ENCODE results near the gene MCF2L.

Gene MCF2L

DNA sequence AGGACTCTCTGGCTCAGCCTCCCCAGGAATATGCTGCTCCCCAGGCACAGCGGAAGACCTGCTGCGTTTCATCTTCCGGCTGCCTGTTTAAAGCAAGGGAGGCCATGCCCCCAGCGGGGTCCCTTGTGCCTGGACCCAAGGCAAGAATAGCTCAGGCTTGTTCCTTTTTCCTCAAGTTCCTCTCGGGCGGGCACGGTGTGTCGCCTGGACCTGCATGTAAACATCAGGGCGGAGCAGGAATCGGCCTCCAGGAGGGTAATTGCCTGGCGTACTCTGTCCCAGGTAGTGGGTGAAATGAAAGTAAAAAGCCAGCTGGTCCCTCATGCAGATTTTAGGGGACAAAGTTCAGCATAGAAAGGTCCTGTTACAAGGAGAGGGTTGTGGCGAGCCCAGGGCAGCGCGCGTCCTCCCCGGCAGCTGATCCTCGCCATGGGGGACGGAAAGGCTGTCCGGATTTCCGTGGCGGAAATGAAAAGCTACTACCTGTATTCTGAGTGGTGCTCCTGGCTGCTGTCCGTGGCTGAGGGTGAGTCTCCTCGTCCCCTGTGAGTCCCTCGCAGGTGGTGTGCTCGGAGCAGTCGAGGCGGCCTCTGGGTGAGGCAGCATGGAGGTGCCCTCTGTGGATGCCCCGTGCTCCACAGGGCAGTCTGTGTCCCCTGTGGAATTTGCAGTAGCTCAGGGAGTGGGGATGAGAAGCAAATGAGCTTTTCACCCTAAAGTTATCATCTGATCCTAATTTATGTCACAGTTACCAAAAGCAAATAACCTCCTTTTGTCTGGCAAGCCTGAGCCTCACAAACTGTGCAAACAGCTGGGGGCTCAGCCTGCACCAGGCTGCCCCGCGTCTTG is 16.2 kb downstream of the MCF2L start:
- Mint-ChIP-seq H3K27me3 (peaks cover 3% of the 10 kb centered on the region), H3K27ac (no peak overlapping the region)

DNA sequence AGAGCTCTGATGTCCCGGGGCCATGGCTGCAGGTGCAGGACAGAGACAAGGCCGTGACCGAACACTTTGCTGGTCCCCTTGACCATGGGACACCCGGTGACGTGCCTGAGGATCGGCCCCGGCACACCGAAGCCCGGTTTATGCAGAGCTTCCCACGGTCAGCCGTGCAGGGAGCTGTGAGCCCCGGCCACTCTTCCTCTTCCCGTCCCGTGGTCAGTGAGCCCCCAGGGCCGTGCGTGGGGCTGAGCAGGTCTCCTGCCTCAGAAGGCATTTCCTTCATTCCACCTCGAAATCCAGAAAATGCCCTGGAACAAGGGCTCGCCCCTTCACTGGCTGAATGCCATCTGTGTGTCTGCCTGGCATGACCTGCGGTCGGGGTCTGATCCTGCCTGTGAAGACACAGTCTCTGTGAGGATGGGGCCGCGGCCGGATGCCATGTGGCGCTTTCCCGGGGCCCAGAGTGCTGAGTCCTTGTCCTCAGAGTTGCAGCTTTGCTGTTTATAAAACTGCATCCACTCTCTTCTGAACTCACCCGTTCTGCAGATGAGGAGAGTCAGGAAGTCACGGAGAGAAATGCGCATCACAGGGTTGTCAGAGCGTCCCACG is 16.9 kb downstream of the MCF2L start:
- Mint-ChIP-seq H3K27ac (no peak overlapping the region), H3K9me3 (peaks cover 2% of the 10 kb centered on the region), H3K27me3 (peaks cover 3% of the 10 kb centered on the region), H3K4me1 (no peaks in the 10 kb centered on the region), H3K4me3 (no peak overlapping the region), H3K36me3 (peaks cover 2% of the 10 kb centered on the region)
- ATAC-seq (ENCODE audit: low read depth) (no peak), DNase-seq (ENCODE audit: low spot score in 2 of 2) (no peak)

More for the DNA sequence above, 16.2 kb downstream of the MCF2L start:
- DNase-seq (ENCODE audit: low spot score in 2 of 2) (no peak), ATAC-seq (ENCODE audit: low read depth) (no peak)
- no peaks in the 10 kb centered on the region for H3K4me1 Mint-ChIP-seq
- peaks cover 2% of the 10 kb centered on the region for H3K36me3 Mint-ChIP-seq
- H3K4me3 Mint-ChIP-seq, result no peak overlapping the region
- H3K9me3 Mint-ChIP-seq, result peaks cover 2% of the 10 kb centered on the region

DNA sequence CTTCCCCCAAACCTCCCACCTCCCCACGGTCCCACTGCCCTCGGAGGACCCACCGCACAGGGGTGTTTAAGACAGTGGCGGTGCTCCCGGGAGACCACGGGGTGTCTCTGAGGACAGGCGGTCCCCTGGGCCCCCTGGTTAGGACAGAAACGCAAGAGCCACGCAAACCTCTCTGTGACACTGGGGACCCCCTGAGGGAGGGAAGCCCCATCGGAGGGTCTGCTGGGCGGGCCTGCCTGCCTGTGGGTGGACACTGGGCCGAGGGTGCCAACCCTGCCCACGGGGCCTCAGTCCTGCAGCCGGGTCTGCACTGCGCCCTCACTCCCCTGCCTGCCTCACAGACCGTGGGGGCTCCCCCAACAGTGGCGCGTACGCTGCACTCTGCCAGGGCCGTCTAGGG is 17.5 kb downstream of the MCF2L start:
- H3K4me1 Mint-ChIP-seq, result no peaks in the 10 kb centered on the region
- peaks cover 2% of the 10 kb centered on the region for H3K9me3 Mint-ChIP-seq
- DNase-seq (ENCODE audit: low spot score in 2 of 2) (no peak), ATAC-seq (ENCODE audit: low read depth) (no peak)
- no peaks in the 10 kb centered on the region for H3K27me3 Mint-ChIP-seq
- H3K27ac Mint-ChIP-seq, result no peak overlapping the region
- H3K36me3 Mint-ChIP-seq, result peaks cover 2% of the 10 kb centered on the region
- H3K4me3 Mint-ChIP-seq, result no peak overlapping the region

DNA sequence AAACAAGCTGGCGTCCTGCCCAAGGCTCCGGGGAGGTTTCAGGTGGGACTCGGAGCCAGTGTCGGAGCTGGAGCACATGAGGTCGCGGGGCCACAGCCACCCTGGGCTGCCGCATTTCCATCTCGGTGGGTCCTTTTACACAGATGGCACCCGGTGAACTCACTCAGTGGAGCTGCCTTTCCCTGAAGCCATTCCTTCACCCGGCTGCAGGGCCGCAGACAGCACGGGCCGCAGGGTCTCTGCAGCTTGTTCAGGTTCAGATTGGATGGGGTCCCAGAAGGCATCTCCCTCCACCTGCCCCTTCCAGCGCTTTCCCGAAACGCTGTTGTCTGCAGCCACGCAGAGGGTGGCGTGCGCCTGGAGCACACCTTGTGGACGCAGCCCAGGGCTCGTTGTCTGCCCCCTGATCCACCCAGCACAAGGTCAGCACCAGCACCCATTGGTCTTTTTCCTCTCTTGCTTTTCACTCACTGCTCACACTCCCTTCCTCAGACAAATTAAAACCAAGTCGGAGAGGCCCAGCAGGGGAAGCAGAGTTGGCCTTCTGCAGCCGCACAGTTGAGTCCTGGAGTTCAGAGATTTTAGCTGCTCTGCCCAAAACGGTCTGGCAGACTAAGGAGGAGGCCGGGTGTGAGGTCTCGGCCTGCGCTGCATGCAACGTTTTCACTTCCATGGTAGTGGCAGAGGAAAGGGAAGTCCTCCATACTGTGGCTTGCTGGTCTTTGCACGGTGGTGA is 18.1 kb downstream of the MCF2L start:
- Mint-ChIP-seq H3K4me1 (no peaks in the 10 kb centered on the region), H3K4me3 (no peak overlapping the region), H3K27ac (no peak overlapping the region), H3K9me3 (peaks cover 2% of the 10 kb centered on the region), H3K27me3 (no peaks in the 10 kb centered on the region), H3K36me3 (peaks cover 2% of the 10 kb centered on the region)
- ATAC-seq (ENCODE audit: low read depth) (no peak), DNase-seq (ENCODE audit: low spot score in 2 of 2) (no peak)

DNA sequence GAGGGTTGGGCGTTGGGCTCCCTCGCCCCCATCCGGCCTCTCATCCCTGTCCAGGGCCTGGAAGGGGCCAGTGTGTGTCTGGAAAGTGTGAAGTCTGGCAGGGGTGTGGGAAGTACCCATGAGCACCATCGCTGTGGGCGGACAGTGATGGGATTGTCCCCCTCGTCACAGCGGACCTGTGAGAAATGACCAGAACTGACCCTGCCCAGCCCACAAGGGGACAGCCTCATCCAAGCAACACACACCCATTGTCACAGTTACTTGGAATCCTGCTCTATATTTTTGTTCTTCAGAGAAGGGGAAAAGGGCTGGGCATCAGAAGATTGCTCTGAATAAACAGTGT is 18.6 kb downstream of the MCF2L start:
- Mint-ChIP-seq H3K36me3 (peaks cover 2% of the 10 kb centered on the region), H3K9me3 (peaks cover 2% of the 10 kb centered on the region), H3K27me3 (peaks cover 2% of the 10 kb centered on the region), H3K4me3 (no peak overlapping the region), H3K27ac (no peak overlapping the region), H3K4me1 (no peaks in the 10 kb centered on the region)
- DNase-seq (ENCODE audit: low spot score in 2 of 2) (no peak), ATAC-seq (ENCODE audit: low read depth) (no peak)

DNA sequence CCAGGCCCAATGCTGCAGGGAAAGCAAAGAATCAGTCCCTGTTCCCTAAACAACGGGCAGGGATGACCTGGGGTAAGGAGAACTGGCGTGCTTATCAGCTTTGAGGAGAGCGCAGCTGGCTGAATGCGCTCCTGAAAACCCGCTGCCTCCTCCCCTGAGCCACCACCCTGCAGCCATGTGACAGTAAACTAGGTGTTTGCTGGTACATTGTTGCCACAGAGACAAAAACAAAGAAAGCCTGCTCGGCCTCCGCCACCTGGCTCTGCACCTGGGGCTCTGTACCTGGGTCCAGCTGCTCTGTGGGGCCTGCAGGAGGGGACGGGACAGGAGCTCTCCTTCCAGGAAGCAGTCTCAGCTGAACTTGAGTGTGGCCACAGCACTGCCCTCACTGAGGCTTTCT is 21.8 kb downstream of the MCF2L start:
- peaks cover 2% of the 10 kb centered on the region for H3K9me3 Mint-ChIP-seq
- no peak for ATAC-seq (ENCODE audit: low read depth)

DNA sequence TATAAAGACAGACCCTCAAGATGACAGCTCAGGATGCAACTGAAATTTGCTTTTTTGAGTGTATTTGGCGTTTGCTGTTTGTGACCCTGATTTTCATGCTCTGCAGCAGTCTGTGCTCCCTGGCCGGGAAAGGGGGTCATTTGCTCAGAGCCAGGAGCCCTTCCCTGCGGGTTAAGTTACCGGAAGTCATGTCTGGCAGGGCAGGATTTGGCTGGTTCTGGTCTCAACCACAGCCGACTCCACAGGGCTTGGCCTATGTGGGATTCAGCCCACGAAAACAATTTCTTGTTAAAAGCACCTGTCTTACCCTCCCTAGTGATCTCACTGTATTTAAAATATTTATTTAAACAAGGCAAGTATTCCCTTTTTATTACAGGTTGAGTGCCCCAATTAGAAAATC is 22.6 kb downstream of the MCF2L start:
- Mint-ChIP-seq H3K9me3 (peaks cover 2% of the 10 kb centered on the region), H3K27ac (no peak overlapping the region), H3K36me3 (peaks cover 2% of the 10 kb centered on the region), H3K4me1 (no peaks in the 10 kb centered on the region), H3K4me3 (no peak overlapping the region), H3K27me3 (peaks cover 5% of the 10 kb centered on the region)
- DNase-seq (ENCODE audit: low spot score in 2 of 2) (no peak), ATAC-seq (ENCODE audit: low read depth) (no peak)

More for the DNA sequence above, 21.8 kb downstream of the MCF2L start:
- peaks cover 5% of the 10 kb centered on the region for H3K27me3 Mint-ChIP-seq
- peaks cover 2% of the 10 kb centered on the region for H3K36me3 Mint-ChIP-seq
- no peak overlapping the region for H3K27ac Mint-ChIP-seq
- DNase-seq (ENCODE audit: low spot score in 2 of 2), result no peak
- no peak overlapping the region for H3K4me3 Mint-ChIP-seq
- no peaks in the 10 kb centered on the region for H3K4me1 Mint-ChIP-seq

DNA sequence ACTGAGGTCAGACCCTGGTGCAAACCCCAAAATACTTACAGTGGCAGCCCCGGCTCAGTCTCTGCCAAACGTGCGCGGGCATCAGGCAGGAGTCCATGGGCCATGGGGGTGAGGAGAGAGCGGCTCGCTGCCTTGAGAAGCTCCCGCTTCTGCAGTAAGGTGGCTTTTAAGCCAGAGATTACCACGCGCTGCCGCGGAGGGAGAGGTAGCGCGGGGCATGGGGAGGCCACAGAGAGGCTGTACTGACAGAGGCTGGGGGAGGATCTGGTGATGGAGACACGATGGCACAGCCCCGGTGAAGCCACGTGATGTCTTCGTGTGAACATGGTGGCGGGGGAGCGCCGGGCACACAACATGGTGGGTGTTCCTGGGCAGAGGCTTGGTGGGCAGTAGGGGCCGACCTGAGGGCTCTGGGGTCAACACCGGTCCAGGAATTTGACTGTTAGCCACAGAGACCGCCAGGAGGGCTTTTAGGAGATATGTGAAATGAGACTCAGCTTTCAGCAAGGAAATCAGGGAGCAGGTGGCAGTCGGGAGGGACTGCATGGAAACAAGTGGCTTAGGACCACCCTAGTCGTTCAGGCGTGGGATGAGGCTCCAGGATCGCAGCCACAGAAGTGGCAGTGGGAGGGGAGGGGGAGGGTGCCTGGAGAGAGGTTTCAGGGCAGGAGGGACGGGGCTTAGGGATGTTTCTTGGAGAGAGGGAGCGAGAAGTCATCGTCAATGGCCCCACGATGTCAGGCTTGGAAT is 24.1 kb downstream of the MCF2L start:
- Mint-ChIP-seq H3K27me3 (peaks cover 5% of the 10 kb centered on the region), H3K36me3 (peaks cover 2% of the 10 kb centered on the region), H3K27ac (no peak overlapping the region), H3K9me3 (peaks cover 2% of the 10 kb centered on the region), H3K4me3 (no peak overlapping the region), H3K4me1 (no peaks in the 10 kb centered on the region)
- DNase-seq (ENCODE audit: low spot score in 2 of 2), result no peak
- no peak for ATAC-seq (ENCODE audit: low read depth)

DNA sequence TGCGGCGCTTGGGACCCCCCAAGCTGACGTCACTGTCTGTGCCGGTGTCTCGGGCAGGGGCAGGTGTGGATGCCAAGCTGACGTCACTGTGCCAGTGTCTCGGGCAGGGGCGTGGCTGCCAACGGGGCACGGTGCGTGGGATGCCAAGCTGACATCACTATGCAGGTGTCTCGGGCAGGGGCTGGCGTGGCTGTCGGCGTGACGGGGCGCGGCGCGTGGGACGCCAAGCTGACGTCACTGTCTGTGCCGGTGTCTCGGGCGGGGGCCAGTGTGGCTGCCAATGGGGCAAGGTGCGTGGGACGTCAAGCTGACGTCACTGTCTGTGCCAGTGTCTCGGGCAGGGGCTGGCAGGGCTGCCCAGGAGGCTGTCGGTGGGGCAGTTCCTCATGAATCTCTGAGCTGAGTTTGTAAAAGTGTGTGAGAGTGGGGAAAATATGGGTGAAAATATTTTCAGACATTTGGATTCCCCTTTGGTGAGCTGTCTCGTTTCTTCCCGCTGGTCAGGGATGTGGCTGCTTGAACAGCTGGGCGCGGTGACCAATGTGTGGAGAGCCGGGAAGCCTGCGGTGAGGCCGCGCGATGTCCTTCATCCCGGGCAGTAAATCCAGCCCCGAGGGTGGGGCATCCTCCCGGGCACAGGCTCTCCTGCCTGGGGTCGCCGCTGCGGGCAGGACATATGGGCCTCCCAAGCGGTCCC is 25.2 kb downstream of the MCF2L start:
- H3K27me3 Mint-ChIP-seq, result peaks cover 5% of the 10 kb centered on the region
- peaks cover 2% of the 10 kb centered on the region for H3K9me3 Mint-ChIP-seq
- no peak for ATAC-seq (ENCODE audit: low read depth)
- no peaks in the 10 kb centered on the region for H3K4me1 Mint-ChIP-seq
- peaks cover 2% of the 10 kb centered on the region for H3K36me3 Mint-ChIP-seq
- no peak for DNase-seq (ENCODE audit: low spot score in 2 of 2)
- no peak overlapping the region for H3K27ac Mint-ChIP-seq
- no peak overlapping the region for H3K4me3 Mint-ChIP-seq

DNA sequence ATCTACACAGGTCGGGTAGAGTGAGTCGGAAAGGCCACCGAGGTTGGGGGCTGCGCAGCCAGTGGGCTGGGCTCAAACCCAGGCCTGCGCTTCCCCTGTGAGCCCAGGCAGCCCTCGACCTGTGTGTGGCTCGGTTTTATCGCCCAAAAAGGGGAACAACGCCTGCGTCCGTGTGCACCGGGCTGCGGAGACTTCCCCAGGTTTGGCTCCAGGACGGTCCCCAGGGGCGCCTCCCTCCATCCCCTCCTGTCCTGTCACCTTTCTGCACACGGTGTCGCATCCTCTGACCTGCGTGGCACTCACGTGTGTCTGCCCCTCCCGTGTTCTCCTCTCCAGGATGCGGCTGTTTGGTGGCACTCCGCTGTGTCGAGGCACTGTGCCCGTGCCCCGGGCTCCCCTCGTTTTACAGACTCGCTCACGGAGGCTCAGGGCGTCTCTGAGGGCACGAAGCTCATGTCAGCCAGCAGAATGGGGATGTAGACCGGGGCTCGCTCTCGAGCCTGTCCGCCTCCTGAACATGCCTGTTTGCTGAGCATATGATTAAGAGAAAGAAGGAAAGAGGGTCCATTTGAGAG is 25.9 kb downstream of the MCF2L start:
- Mint-ChIP-seq H3K9me3 (no peaks in the 10 kb centered on the region), H3K27ac (no peak overlapping the region), H3K4me1 (no peaks in the 10 kb centered on the region), H3K27me3 (peaks cover 7% of the 10 kb centered on the region), H3K4me3 (no peak overlapping the region), H3K36me3 (no peaks in the 10 kb centered on the region)
- no peak for ATAC-seq (ENCODE audit: low read depth)
- no peak for DNase-seq (ENCODE audit: low spot score in 2 of 2)

DNA sequence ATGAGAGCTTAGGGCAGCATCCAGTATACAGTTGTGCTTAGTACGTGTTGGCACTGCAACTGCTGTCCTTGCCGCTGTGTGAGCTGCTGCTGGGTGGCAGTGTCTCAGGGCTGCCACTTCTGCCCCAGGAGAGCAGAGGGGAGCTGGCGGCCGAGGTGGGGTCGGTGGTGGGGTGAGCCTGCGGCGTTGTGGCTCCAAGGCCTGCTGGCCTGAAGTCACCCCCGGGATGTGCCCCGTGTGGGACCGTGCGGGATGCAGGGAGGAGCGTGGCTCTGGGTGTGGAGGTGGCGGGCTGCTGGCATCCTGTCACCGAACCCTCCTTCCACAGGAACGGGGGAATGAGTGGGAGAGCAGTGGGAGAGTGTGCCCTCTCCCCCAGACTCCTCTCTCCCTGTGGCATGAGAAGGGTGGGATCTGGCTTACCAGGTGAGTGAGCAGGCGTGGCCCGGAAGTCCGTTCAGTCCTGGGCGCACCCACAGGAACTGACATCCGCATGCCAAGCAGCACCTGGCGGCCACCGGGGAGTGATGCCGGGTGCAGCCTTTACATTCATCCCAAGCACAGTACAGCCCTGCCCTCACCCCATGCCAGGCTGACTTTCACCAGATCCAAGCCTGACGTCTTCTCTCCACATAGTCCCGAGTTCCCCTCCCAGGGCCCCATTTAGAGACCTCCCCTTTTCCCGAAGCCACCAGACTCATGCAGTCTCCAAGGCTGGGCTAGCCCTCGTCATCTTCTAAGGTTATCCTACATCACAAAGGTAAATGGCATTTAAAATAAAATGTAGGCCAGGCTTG is 26.6 kb downstream of the MCF2L start:
- peaks cover 7% of the 10 kb centered on the region for H3K27me3 Mint-ChIP-seq
- no peak overlapping the region for H3K4me3 Mint-ChIP-seq
- ATAC-seq (ENCODE audit: low read depth) (no peak), DNase-seq (ENCODE audit: low spot score in 2 of 2) (no peak)
- no peaks in the 10 kb centered on the region for H3K36me3 Mint-ChIP-seq
- no peaks in the 10 kb centered on the region for H3K9me3 Mint-ChIP-seq
- no peak overlapping the region for H3K27ac Mint-ChIP-seq
- H3K4me1 Mint-ChIP-seq, result no peaks in the 10 kb centered on the region

DNA sequence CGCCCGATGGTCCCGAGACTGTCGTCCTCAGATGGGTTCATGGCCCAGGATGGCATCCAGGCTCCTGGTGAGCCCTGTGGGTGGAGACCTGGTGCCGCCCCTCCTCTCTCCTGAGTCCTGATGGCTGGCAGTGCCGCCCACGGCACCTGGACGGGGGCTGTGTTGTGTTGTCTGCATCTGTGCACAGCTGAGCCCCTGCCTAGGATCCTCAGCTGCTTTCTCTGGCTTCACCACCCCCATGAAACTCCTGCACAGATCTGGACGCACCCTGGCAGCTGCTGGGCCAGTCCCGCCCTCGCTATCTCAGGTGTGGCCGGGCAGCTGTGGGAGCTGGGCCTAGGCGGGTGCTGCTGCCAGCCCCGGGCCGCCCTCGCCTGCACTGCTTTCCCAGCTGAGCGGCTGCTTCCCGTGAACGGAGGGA is 27.7 kb downstream of the MCF2L start:
- peaks cover 7% of the 10 kb centered on the region for H3K27me3 Mint-ChIP-seq
- no peak overlapping the region for H3K27ac Mint-ChIP-seq
- H3K4me1 Mint-ChIP-seq, result no peaks in the 10 kb centered on the region
- H3K4me3 Mint-ChIP-seq, result no peak overlapping the region
- no peak for ATAC-seq (ENCODE audit: low read depth)
- no peaks in the 10 kb centered on the region for H3K9me3 Mint-ChIP-seq
- H3K36me3 Mint-ChIP-seq, result no peaks in the 10 kb centered on the region
- no peak for DNase-seq (ENCODE audit: low spot score in 2 of 2)

Measured in memory B cell (primary cell).